HG03457 (cell line): ENCODE measurements around the gene TMED3.
A peak's percentile ranks its signal among the peaks of the same experiment; 100 is the strongest.

ENCODE experiments used
- ATAC-seq: cut with Tn5 transposase; IDR thresholded peaks from one replicate; pipeline ENCODE4 v1.9.1; 2021; ENCODE audit warnings: moderate number of reproducible peaks; ENCODE audit not compliant: unreplicated experiment

Gene TMED3

DNA sequence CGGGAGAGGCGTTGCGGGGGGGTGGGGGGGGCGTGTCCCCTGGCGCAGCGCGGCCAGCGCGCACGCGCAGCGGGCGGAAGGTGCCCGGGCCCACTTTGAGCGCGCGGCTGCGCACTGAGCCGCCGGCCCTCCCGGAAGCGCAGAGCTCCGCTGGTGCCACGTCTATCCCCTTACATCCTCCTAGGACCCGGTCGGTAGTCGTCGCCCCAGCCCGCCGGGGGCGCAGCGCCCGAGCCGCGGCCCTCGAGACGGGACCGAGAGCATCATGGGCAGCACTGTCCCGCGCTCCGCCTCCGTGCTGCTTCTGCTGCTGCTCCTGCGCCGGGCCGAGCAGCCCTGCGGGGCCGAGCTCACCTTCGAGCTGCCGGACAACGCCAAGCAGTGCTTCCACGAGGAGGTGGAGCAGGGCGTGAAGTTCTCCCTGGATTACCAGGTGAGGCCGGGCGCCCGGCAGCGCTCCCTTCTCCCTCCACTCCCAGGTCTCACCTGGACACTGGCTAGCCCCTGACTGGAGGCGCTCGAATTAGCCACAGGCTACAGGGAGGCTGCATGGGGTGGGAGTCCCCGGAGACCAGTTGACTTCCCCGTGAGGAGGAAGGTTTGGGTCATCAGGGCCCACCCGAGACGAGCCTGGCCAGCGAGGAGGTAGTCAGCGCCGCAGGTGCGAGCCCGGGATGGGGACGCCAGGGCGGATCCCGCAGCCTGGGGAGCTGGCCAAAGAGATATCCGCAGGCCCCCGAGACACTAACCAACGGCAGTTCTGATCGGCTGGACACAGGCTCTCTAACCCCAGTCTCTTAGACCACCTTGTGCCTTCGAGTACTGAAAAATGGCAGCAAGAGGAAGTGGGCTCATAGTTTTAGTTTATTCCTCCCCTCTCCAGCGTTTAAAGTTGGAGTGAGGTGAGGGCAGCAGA is at the start of gene TMED3:
Gene TMED3, plus strand, starts transcription at position 128 of the 916 bp plus-strand sequence. Its CDS starts 138 bp downstream, at position 266.
- ATAC-seq, result peak; percentile 88

GRCh38 chr15:79261836-79262235 is 49.1 kb upstream of the TMED3 start:
- no peak for ATAC-seq

GRCh38 chr15:79265167-79265566 is 45.7 kb upstream of the TMED3 start:
- ATAC-seq, result no peak

- ATAC-seq, result no peak
Measured at GRCh38 chr15:79265987-79266579, 44.8 kb upstream of the TMED3 start.

DNA sequence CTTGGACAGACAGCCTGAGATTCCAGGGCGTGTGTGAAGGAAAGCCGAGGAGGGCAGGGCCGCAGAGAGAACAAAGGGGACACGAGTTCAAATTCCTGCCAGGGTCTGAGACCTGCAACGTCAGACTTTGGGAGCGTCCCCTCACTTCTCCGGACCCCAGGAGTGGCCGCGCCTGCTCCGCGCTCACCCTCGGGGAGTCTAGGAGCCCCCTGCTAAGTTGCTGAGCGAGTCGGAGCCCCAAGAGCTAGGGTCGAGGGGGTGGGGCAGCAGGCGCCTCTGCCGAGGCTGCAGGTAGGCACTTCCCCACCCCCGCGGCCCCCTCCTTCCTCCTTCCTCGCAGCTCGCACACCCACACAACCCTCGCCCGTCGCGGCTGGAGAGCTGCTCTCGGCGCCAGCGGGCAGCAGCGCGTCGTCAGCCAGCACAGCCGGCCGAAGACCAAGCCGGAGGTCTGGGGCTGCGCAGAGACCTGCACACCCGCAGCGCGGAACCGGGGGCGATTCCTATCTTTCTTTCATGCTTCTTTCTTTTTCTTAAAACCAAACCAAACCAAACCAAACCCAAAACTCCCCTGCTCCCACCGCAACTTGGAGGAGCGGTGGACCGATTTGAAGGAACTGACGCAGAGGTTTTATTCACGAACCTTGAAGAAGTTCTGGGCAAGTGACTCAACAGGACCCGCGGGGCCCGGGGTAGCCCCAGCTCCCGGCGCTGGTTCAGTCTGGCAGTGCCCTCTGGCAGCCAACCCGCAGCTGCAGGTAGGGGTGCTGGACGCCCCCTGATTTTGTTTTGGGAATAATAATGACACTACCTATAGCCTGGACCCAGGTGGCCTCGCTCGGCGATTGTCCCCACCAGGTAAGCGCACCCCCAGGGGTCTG is 28.3 kb upstream of the TMED3 start, which contains the start of gene ANKRD34C:
Gene ANKRD34C, plus strand, starts transcription at position 352 of the 881 bp plus-strand sequence. CDS start 10,563 bp downstream, outside the sequence.
- ATAC-seq, result no peak

DNA sequence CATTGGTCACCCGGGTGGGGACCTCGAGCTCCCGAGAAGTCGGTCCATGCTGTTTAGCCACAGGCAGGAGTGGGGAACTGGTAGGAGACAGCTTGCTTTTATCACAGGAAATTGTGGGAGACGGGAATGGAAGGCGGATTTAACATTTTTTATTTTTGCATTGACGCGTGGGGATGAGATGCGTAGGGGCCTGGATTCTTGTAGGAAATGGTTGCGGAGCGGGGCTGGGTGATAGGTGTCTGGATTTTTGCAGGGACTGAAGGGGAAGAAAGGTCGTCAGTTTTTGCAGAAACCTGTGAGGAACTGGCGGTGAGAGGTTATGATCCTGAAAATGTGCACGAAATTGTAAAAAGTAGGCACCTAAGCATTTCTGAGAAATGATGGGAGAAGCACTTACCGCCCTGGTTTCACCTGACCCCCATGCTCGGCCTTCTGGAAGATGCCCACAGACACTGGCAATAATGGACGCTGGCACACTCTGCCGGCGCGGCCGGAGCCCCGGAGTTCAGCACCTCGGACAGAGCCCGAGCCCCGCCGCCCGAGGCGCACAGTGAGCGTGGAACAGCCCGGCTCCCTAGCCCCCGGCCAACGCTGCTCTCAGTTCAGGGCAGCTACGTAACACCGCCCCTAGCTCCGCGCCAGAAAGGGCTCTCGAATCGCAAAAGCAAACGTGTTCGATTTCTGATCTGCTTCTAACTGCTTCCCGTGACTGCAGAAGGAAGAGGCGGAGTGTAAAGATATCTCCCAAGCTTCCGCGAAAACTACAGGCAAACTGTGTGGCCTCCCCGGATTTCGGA is 27.5 kb upstream of the TMED3 start:
- ATAC-seq, result no peak

- no peak for ATAC-seq
Measured at GRCh38 chr15:79290642-79291275, 20.2 kb upstream of the TMED3 start.

- no peak for ATAC-seq
Measured at GRCh38 chr15:79292011-79292410, 18.9 kb upstream of the TMED3 start.

DNA sequence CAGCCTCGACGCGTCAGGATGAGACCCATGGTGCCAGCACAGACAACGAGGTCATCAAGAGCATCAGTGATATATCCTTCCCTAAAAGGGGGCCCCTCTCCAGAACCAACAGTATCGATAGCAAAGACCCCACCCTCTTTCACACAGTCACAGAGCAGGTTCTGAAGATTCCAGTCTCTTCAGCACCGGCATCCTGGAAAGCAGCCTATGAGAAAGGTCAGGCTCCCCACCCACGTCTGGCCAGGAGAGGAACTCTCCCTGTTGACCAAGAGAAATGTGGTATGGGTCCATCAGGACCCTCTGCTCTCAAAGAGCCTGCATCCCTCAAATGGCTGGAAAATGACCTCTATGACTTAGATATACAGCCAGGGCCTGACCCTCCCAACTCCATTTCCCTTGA is 16.8 kb upstream of the TMED3 start:
- no peak for ATAC-seq

DNA sequence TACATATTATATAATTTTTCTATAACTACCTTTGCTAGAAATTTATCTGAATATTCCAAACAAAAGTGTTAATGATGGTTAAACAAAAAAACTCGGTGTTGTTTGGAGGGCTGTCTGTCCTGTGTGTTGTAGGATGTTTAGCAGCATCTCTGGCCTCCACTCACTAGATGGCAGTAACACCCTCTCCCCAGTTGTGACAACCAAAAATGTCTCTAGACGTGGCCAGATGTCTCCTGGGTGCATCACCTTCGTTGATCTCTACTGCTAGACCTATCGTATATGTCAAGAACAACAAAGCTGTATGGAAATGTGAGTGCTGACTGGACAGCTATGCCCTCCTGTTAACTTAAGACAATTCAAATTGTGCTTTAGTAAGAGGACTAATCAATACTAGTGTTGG is 14.3 kb upstream of the TMED3 start:
- no peak for ATAC-seq

DNA sequence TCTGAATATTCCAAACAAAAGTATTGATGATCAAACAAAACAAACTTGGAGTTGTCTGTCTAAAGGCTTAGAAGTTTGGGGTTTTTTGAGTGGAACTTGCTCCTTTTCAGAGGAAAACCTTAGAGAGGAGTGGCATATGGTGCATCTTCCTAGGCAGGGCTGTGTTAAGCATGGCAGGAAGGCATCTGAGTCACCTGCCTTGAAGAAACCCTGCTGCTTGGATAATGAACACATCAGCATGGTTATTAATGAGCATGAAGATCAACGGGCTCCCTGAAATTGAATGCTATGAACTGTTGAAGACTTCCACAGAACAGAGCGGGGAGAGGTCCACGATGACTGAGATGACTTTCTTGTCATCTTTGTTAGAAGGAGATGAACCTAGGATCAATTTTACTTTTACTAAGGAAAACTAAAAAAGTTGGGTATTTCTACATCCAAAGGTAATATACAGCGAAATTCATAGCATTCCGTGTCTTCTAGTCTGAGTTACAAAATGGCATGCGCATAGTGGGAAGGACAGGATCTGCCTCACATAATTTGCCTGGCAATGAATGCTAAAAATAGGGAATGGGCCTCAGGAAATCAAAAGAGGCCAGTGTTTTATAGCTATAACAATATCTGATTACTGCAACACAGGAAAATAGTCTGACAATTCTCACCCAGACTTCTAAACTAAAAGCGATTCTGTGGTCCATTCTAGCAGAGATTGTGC is 11.6 kb upstream of the TMED3 start:
- ATAC-seq, result no peak

DNA sequence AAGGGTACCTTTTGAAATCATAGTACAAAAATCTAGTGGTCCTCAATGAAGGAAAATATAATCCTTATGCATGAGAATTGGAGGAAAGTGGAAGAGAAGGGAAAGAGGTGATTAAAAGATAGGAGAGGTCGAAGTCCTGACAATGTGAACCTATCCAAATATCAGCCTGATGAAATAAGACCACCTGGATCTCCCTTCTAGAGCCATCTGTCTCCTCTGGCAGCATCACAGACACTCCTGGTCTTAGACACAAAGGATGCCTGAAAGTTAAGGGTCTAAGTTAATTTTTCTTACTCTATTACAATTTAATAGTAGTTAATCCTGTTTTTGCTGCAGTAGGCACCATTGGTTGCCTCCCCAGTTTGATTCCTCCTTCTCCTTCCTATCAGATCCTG is 11.1 kb upstream of the TMED3 start:
- ATAC-seq, result no peak

GRCh38 chr15:79307251-79307650 is 3.7 kb upstream of the TMED3 start:
- no peak for ATAC-seq

DNA sequence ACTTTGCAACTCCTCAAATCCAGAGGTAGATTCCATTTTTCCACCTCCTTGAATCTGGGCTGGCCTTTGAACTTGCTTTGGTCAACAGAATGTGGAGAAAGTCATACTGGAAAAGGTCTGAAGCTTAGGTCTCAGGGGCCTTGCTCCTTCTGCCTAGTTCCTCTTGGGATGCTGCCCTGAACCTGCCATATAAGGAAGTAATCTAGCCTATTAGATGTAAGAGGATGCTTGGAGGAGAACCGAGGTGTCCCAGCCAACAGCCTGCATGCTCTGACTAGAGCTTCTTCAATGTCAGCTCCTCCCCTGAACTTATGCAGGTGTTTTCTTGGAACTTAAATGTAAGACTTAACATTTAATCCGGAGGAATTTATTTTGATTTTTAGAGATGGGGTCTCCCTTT is 2.0 kb upstream of the TMED3 start:
- ATAC-seq, result no peak

DNA sequence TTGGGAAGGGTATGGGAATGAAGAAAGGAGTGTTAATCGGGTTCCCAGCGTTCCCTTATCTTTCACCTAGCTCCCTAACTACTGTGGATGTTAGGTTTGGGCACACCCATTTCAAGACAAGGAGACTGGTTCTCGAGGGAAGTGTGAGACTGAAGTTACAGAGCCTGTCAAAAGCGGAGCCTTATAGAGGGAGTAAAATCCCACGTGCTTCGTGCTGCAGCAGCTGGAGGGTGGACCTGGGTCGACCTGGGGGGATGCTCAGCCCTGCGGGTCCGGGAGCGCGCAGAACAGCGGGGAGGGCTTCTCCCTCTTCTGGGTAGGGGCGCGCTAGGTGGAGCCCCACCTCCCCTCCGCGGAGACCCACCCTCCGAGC is 314 bp upstream of the TMED3 start:
- peak; percentile 18 for ATAC-seq

GRCh38 chr15:79311901-79312553 is 1.1 kb downstream of the TMED3 start:
- no peak for ATAC-seq

- ATAC-seq, result no peak
Measured at GRCh38 chr15:79314186-79314585, 3.3 kb downstream of the TMED3 start.

GRCh38 chr15:79314811-79315210 is 3.9 kb downstream of the TMED3 start:
- ATAC-seq, result no peak
